HL-60/S4 treated with retinoic acid at 250 ng/mL for 4 days and 3 days (cell line): ENCODE measurements around the gene ARHGAP21.
"Not testable (repeated sequence)": the region's sequence is repeated elsewhere in the genome, so short reads cannot be mapped to it uniquely, and the experiment has no call there.

ENCODE experiments used
- in situ Hi-C: fragments of 300-500 bp; cut with MboI; formaldehyde crosslinking; loops from 2 replicates; pipeline ENCODE4 v1.7.0; 2022; ENCODE audit warnings: low sequenced_read_pairs

ARHGAP21 gene

DNA sequence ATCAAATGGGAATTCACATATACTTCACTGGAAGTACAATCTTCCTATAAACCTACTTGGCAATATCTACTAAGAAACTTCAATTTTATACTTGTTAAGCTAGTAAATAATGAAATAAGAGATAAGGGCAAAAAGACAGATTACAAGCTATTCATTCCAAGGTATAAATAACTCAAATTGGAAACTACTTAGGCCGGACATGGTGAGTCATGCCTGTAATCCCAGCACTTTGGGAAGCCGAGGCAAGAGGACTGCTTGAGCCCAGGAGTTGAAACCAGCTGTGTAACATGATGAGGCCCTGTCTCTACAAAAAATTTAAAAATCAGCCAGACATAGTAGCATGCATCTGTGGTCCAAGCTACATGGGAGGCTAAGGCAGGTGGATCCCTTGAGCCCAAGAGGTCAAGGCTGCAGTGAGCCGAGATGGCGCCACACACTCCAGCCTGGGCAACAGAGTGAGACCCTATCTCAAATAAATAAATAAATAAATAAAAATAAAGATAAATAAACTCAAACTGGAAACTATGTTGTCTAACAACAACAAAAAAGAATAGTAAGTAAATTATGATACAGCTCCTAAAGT lies 37.6 kb downstream of the ARHGAP21 start:
- in situ Hi-C loops, result no loop called here

DNA sequence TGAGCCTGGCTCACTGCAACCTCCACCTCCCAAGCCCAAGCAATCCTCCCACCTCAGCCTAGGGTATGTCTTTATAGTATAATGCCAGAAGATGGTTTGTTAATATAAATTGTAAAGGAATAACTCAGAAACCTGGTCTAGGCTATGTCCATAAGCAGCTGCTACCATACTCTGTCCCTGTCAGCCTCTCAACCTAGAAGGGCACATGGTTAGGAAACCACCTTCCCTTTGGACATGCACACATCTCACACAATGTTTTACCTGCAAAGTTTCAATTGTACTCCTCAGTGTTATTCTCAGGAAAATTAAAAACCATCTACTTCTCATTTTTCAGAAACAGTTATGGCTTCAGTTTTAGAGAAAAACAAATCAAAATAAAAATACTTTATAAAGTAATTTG lies 40.1 kb downstream of the ARHGAP21 start:
- in situ Hi-C loops, result no loop called here

GRCh38 chr10:24681572-24682088 lies 42.1 kb downstream of the ARHGAP21 start:
- in situ Hi-C loops, result no loop called here

- in situ Hi-C loops, result no loop called here
These were observed 42.8 kb downstream of the ARHGAP21 start for GRCh38 chr10:24680647-24681524.

DNA sequence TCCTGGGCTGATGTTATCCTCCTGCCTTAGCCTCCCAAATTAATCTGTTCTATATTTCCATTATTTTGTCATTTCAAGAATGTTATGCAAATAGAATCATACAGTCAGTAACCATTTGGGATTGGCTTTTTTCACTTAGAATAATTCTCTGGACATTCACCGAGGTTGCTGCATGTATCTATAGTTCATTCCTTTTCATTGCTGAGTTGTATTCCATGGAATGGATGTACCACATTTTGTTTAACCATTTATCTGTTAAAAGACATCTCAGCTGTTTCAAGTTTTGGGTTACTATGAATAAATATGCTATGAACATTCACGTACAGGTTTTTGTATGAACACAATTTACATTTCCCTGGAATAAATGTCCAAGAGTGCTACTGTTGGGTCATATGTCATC lies 44.9 kb downstream of the ARHGAP21 start:
- in situ Hi-C loops, result no loop called here

GRCh38 chr10:24674892-24675632 lies 48.6 kb downstream of the ARHGAP21 start:
- in situ Hi-C loops, result no loop called here

- in situ Hi-C loops, result no loop called here
These were observed 52.6 kb downstream of the ARHGAP21 start for GRCh38 chr10:24670964-24671670.

GRCh38 chr10:24669285-24669852 lies 54.3 kb downstream of the ARHGAP21 start:
- in situ Hi-C loops, result no loop called here

DNA sequence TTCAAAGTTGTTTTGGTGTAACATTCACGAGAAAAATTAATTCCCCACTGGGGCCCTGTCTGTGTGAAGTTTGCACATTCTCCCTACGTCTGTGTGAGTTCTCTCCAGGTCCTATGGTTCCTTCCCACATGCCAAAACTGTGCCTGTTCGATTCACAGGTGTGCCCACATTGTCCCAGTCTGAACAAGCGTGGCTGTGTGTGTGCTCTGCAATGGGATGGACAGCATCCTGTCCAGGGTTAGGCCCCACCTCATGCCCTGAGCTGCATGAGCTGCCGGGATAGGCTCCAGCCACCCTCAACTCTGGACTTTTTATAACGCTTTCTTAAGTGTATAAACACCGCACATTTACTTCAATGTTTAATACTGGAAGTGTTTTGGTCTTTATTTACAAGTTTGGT lies 55.4 kb downstream of the ARHGAP21 start:
- in situ Hi-C loops, result no loop called here

DNA sequence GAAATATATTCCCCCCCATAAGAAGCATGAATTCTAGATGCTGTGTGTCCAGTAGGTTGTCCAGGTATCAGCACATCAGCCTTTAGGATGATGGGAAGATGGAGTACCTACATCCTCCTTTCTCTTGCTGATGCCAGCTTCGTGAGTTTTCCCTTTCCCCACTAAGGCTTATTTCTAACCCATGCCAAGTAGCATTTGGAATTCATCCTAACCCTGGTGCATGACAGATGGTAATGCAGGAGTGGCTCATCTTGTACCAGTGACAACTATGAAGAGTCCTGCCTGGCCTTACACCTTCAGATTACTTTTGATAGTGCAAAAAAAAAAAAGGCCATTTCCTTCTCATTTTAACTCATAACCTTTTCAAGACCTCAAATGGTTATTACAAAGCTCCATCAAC lies 58.7 kb downstream of the ARHGAP21 start:
- in situ Hi-C loops, result no loop called here

- in situ Hi-C loops, result no loop called here
These were observed 62.3 kb downstream of the ARHGAP21 start for GRCh38 chr10:24661376-24661775.

GRCh38 chr10:24658319-24658718 lies 65.4 kb downstream of the ARHGAP21 start:
- in situ Hi-C loops, result not testable (repeated sequence)

DNA sequence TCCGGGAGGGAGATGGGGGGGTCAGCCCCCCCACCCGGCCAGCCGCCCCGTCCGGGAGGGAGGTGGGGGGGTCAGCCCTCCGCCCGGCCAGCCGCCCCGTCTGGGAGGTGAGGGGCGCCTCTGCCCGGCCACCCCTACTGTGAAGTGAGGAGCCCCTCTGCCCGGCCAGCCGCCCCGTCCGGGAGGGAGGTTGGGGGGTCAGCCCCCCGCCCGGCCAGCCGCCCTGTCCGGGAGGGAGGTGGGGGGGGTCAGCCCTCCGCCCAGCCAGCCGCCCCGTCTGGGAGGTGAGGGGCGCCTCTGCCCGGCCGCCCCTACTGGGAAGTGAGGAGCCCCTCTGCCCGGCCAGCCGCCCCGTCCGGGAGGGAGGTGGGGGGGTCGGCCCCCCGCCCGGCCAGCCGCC lies 67.4 kb downstream of the ARHGAP21 start:
- in situ Hi-C loops, result not testable (repeated sequence)

DNA sequence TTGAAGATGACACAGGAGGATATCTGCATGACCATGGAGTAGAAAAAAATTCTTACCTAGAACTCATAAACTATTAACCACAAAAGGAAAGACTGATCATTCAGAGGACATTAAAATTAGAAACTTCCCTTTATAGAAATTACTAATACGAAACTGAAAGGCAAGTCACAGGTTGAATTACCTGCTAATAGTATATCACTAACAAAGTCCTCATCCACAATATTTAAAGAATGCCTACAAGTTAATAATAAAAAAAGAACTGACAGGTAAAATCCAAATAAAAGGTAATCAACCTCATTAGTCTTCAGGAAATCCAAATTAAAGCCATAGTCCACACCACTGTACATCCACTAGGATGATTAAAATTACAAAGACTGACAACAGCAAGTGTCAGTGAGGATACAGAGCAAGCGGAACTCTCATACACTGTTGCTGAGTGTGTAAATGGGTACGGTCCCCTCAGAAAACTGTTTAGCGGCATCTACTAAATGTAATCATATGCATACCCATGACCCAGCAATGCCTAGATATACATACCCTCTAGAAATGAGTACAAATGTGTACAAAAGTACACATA lies 71.2 kb downstream of the ARHGAP21 start:
- in situ Hi-C loops, result no loop called here

DNA sequence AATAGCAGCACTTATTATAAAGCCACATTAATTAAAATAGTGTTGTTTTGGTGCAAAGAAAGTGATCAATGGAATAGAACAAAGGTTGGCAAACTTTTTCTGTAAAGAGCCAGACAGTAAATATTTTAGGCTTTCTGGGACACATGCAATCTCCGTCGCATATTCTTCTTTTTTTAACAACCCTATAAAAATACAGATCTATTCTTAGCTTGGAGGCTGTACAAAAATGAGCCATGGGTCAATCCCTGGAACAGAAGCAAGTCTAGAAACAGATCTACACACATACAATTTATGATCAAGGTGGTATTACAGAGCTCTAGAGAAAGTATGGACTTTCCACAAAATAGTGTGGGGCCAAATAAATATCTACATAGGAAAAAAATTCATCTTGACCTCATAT lies 71.8 kb downstream of the ARHGAP21 start:
- in situ Hi-C loops, result no loop called here

DNA sequence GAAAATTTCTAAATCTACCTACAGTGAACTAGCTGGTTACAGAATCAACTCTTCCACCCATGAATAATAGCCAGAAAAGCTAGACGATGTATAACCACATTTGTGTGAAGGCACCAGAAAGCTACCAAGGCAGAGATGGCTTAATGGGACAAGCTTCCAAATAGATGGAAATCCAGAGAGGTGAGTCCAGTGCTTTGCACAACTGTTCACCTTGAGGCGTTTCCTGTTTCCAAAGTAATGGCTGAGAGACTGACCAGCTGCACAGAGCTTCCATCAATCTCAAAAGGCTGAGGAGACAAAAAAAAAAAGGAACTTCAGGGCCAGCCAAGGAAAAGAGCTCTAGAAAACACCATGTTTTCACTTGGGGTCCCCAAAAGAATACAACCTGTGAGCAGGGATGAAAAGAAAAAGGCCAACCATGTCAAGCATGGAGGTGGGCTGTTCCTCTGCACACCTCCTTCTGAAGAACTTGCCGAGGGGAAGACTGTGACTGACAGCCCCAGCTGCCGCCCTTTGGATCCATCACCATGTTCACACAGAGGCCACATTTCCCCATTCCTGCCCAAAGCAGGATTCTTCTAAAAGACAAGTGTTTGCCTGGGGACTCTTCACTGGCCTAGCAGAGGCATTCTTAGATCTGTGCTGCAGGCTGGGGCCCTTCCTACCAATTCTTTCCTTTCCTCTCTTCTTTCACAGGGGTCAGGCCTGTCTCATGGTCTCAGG lies 72.9 kb downstream of the ARHGAP21 start:
- in situ Hi-C loops, result no loop called here

- in situ Hi-C loops, result no loop called here
These were observed 77.9 kb downstream of the ARHGAP21 start for GRCh38 chr10:24645784-24646183.

GRCh38 chr10:24645022-24645421 lies 78.7 kb downstream of the ARHGAP21 start:
- in situ Hi-C loops, result no loop called here

GRCh38 chr10:24643679-24644209 lies 79.9 kb downstream of the ARHGAP21 start:
- in situ Hi-C loops, result no loop called here
